ENCODE data around the gene PLEK. TPM values are rescaled to one million over a fixed set of nuclear protein-coding genes. Genes with fewer than 3 reads are reported as not detected.

The PLEK gene
- total RNA-seq, 3 donors from 2014 or later (not counting 1 experiment from before 2014, with no cell fraction given): 307 to 368 (median 333) TPM

DNA sequence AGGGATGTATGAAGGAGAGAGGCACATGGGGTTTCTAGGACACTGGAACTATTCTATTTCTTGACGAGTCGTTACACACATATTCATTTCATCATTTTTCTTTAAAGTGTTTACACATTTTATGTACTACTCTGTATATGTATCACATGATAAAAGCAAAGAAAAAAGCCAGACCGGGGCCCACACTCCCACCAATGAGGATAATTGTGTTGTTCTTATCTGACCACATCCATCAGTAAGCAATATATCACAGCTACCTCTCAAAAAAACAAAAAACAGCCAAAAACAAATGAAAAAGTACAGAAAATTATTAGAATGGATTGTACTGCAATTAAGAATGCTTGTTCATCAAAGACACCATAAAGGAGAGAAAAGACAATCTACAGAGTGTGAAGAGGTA, 31.2 kb upstream of the PLEK start:
- Histone ChIP-seq H3K27me3 (ENCODE audit: control insufficient read depth, insufficient read depth, low read length) (no peaks in the 10 kb centered on the region), H3K4me1 (ENCODE audit: control insufficient read depth, insufficient read depth, low read length) (no peaks in the 10 kb centered on the region), H3K36me3 (ENCODE audit: control insufficient read depth, insufficient read depth, low read length) (no peaks in the 10 kb centered on the region), H3K27ac (ENCODE audit: low read length) (no peak overlapping the region), H3K4me3 (ENCODE audit: low read length) (no peak overlapping the region), H3K9me3 (ENCODE audit: control insufficient read depth, insufficient read depth, low read length) (no peaks in the 10 kb centered on the region)
- Mint-ChIP-seq H3K4me3 (no peak overlapping the region), H3K27ac (no peak overlapping the region), H3K36me3 (no peaks in the 10 kb centered on the region), H3K9me3 (no peaks in the 10 kb centered on the region), H3K27me3 (ENCODE audit: low read depth in 2 of 2) (peaks cover 3 to 11% of the 10 kb centered on the region in 2 donors), H3K4me1 (peaks cover 0 to 6% of the 10 kb centered on the region in 2 donors)
- ATAC-seq: no peak
- WGBS (ENCODE audit: insufficient coverage): no CpG with 5 or more reads among the region's 3 CpGs
- TF ChIP-seq, protein P1, sequence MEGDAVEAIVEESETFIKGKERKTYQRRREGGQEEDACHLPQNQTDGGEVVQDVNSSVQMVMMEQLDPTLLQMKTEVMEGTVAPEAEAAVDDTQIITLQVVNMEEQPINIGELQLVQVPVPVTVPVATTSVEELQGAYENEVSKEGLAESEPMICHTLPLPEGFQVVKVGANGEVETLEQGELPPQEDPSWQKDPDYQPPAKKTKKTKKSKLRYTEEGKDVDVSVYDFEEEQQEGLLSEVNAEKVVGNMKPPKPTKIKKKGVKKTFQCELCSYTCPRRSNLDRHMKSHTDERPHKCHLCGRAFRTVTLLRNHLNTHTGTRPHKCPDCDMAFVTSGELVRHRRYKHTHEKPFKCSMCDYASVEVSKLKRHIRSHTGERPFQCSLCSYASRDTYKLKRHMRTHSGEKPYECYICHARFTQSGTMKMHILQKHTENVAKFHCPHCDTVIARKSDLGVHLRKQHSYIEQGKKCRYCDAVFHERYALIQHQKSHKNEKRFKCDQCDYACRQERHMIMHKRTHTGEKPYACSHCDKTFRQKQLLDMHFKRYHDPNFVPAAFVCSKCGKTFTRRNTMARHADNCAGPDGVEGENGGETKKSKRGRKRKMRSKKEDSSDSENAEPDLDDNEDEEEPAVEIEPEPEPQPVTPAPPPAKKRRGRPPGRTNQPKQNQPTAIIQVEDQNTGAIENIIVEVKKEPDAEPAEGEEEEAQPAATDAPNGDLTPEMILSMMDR (IDR thresholded peaks at IDR 0.05): no peak
- DNase-seq: no peak
- intact Hi-C loops (cut with micrococcal nuclease): no loop called here

DNA sequence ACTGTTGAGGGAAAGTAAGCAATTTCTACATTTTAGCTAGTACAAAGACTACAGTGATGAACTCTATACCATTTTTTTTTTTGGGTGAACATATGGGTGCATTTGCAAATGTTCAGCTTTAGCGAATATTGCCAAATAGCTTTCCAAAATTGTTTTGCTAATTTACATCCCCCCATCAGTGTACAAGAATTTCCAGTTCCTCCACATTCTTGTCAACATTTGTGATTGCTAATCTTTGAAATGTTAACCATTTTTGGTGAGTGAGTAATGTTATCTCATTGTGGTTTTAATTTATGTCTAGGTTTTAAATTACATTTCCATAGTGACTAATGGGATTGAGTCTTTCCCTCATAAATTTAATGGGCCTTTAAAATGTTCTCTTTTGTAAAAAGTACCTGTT, 28.9 kb upstream of the PLEK start:
- no peaks in the 10 kb centered on the region for H3K4me1 ChIP-seq (ENCODE audit: control insufficient read depth, insufficient read depth, low read length)
- no peak overlapping the region for H3K27ac ChIP-seq (ENCODE audit: low read length)
- no peaks in the 10 kb centered on the region for H3K36me3 ChIP-seq (ENCODE audit: control insufficient read depth, insufficient read depth, low read length)
- Mint-ChIP-seq H3K9me3 (no peaks in the 10 kb centered on the region), H3K4me1 (peaks cover 0 to 6% of the 10 kb centered on the region in 2 donors), H3K27ac (no peak overlapping the region), H3K36me3 (no peaks in the 10 kb centered on the region), H3K27me3 (ENCODE audit: low read depth in 2 of 2) (peaks cover 7 to 11% of the 10 kb centered on the region in 2 donors), H3K4me3 (no peak overlapping the region)
- no CpG with 5 or more reads among the region's 1 CpG for whole genome bisulfite sequencing (ENCODE audit: insufficient coverage)
- DNase-seq (no peak), ATAC-seq (no peak)
- intact Hi-C loops (cut with micrococcal nuclease): no loop called here
- H3K9me3 ChIP-seq (ENCODE audit: control insufficient read depth, insufficient read depth, low read length): no peaks in the 10 kb centered on the region
- TF ChIP-seq, protein P1 (IDR thresholded peaks at IDR 0.05): no peak
- H3K27me3 ChIP-seq (ENCODE audit: control insufficient read depth, insufficient read depth, low read length): no peaks in the 10 kb centered on the region
- no peak overlapping the region for H3K4me3 ChIP-seq (ENCODE audit: low read length)

- ATAC-seq (no peak), DNase-seq (no peak)
- Mint-ChIP-seq H3K36me3 (no peaks in the 10 kb centered on the region), H3K4me3 (no peak overlapping the region), H3K27ac (no peak overlapping the region), H3K9me3 (no peaks in the 10 kb centered on the region), H3K4me1 (no peaks in the 10 kb centered on the region), H3K27me3 (ENCODE audit: low read depth in 2 of 2) (peaks cover 18% of the 10 kb centered on the region in 2 donors)
- TF ChIP-seq, protein P1 (IDR thresholded peaks at IDR 0.05): no peak
- Histone ChIP-seq H3K9me3 (ENCODE audit: control insufficient read depth, insufficient read depth, low read length) (no peaks in the 10 kb centered on the region), H3K4me3 (ENCODE audit: low read length) (no peak overlapping the region), H3K4me1 (ENCODE audit: control insufficient read depth, insufficient read depth, low read length) (no peaks in the 10 kb centered on the region), H3K27me3 (ENCODE audit: control insufficient read depth, insufficient read depth, low read length) (no peaks in the 10 kb centered on the region), H3K36me3 (ENCODE audit: control insufficient read depth, insufficient read depth, low read length) (no peaks in the 10 kb centered on the region), H3K27ac (ENCODE audit: low read length) (no peak overlapping the region)
- intact Hi-C loops (cut with micrococcal nuclease): no loop called here
- 75% methylated on average over 5 of the region's 5 CpGs for WGBS (ENCODE audit: insufficient coverage)
Measured at GRCh38 chr2:68340226-68341061, 24.6 kb upstream of the PLEK start.

- DNase-seq (no peak), ATAC-seq (no peak)
- intact Hi-C loops (cut with micrococcal nuclease): no loop called here
- Mint-ChIP-seq H3K4me1 (no peaks in the 10 kb centered on the region), H3K4me3 (no peak overlapping the region), H3K27me3 (ENCODE audit: low read depth in 2 of 2) (peaks cover 15 to 18% of the 10 kb centered on the region in 2 donors), H3K27ac (no peak overlapping the region), H3K9me3 (no peaks in the 10 kb centered on the region), H3K36me3 (no peaks in the 10 kb centered on the region)
- WGBS (ENCODE audit: insufficient coverage): no CpG with 5 or more reads among the region's 3 CpGs
- Histone ChIP-seq H3K4me1 (ENCODE audit: control insufficient read depth, insufficient read depth, low read length) (no peaks in the 10 kb centered on the region), H3K9me3 (ENCODE audit: control insufficient read depth, insufficient read depth, low read length) (no peaks in the 10 kb centered on the region), H3K27me3 (ENCODE audit: control insufficient read depth, insufficient read depth, low read length) (no peaks in the 10 kb centered on the region), H3K27ac (ENCODE audit: low read length) (no peak overlapping the region), H3K36me3 (ENCODE audit: control insufficient read depth, insufficient read depth, low read length) (no peaks in the 10 kb centered on the region), H3K4me3 (ENCODE audit: low read length) (no peak overlapping the region)
- TF ChIP-seq, protein P1 (IDR thresholded peaks at IDR 0.05): no peak
Measured at GRCh38 chr2:68341062-68341329, 24.1 kb upstream of the PLEK start.

Measured in natural killer cell (primary cell).